Panc1 (cell line): ENCODE measurements around the gene CD300A. TPM values are rescaled to one million over a fixed set of nuclear protein-coding genes. Genes with fewer than 3 reads are reported as not detected.

Experiments used
- ATAC-seq: fragments of 200-7000 bp; cut with Tn5 transposase; 2 replicates; pipeline ENCODE4 v1.9.1; 2020; ENCODE audit warnings: mild to moderate bottlenecking, moderate library complexity
- BruUV-seq: library from RNA; stranded (reverse); fragments of 400-500 nt; replicated peaks from 2 replicates; lab custom pipeline; 2021; lab: Mats Ljungman, UMichigan
- CTCF ChIA-PET: fragments of 300-600 bp; sonication (Branson Sonifier 250); formaldehyde crosslinking; loops from one replicate; lab custom pipeline; 2022; ENCODE audit warnings: antibody characterized with exemption; lab: Charles Lee
- POLR2A ChIA-PET: fragments of 300-600 bp; sonication (Branson Sonifier 250); formaldehyde crosslinking; loops from one replicate; lab custom pipeline; 2022; ENCODE audit warnings: antibody characterized with exemption; lab: Charles Lee
- DNase-seq: peaks from one replicate; pipeline ENCODE4 v3.0.0-alpha.2; 2010; ENCODE audit warnings: low read depth, low spot score
- H3K27ac ChIP-seq: 2 replicates; pipeline ENCODE4 v1.5.1; 2011; ENCODE audit warnings: mild to moderate bottlenecking, low read length, inconsistent platforms
- H3K27me3 ChIP-seq: fragments of 200-500 bp; sonication (Bioruptor generic); 2 replicates; pipeline ENCODE4 v1.6.0; 2014; ENCODE audit warnings: low read length, inconsistent platforms; ENCODE audit not compliant: control insufficient read depth, insufficient read depth
- H3K36me3 ChIP-seq: fragments of 200-500 bp; sonication (Bioruptor generic); 2 replicates; pipeline ENCODE4 v1.5.1; 2014; ENCODE audit warnings: inconsistent platforms, mild to moderate bottlenecking, low read length, moderate library complexity; ENCODE audit not compliant: control insufficient read depth, insufficient read depth
- H3K4me1 ChIP-seq: 2 replicates; pipeline ENCODE4 v1.5.1; 2011; ENCODE audit warnings: inconsistent platforms, mild to moderate bottlenecking, low read length, moderate library complexity; ENCODE audit not compliant: control insufficient read depth, insufficient read depth
- H3K4me3 ChIP-seq, 2 experiments: 2 replicates each; pipeline ENCODE4 v1.5.1; 2011 to 2012; ENCODE audit warnings: low read depth in 2 of 2, low read length in 2 of 2, mild to moderate bottlenecking in 2 of 2, inconsistent platforms in 1 of 2, moderate library complexity in 1 of 2
- H3K9me3 ChIP-seq: fragments of 200-500 bp; sonication (Bioruptor generic); 2 replicates; pipeline ENCODE4 v1.5.1; 2014; ENCODE audit warnings: low read depth, mild to moderate bottlenecking, inconsistent platforms, low read length, moderate library complexity; ENCODE audit not compliant: control insufficient read depth, insufficient read depth
- CTCF ChIP-seq: fragments of 450-650 bp; IDR thresholded peaks from 2 replicates; pipeline ENCODE4 v1.5.1; 2017; ENCODE audit warnings: mild to moderate bottlenecking
- POLR2AphosphoS5 ChIP-seq: IDR thresholded peaks from 2 replicates; pipeline ENCODE4 v1.6.1; 2012; ENCODE audit warnings: mild to moderate bottlenecking, low read depth, low read length, moderate library complexity
- REST ChIP-seq, 2 experiments: IDR thresholded peaks; 2 replicates each; pipeline ENCODE4 v1.6.1; 2011 to 2012; ENCODE audit warnings: low read depth in 2 of 2, control low read depth in 1 of 2, low read length in 1 of 2, mild to moderate bottlenecking in 1 of 2, moderate library complexity in 1 of 2; ENCODE audit not compliant: insufficient read depth in 1 of 2
- SIN3A ChIP-seq: IDR thresholded peaks from 2 replicates; pipeline ENCODE4 v1.6.1; 2012; ENCODE audit warnings: low read depth, mild to moderate bottlenecking, low read length, moderate library complexity, borderline replicate concordance; ENCODE audit not compliant: insufficient read depth
- TCF7L2 ChIP-seq: IDR thresholded peaks from 2 replicates; pipeline ENCODE4 v1.6.1; 2011; ENCODE audit warnings: mild to moderate bottlenecking, low read depth, low read length, inconsistent platforms
- in situ Hi-C: cut with HindIII; loops from 2 replicates; pipeline ENCODE4 v1.10.0; 2016; ENCODE audit warnings: low sequenced_read_pairs, low pct_unique_long_range_greater_than_20kb
- intact Hi-C: fragments of 100-400 bp; cut with micrococcal nuclease; formaldehyde crosslinking; loops from one replicate; pipeline ENCODE4 v1.10.0; 2022; ENCODE audit not compliant: unreplicated experiment
- total RNA-seq: library from RNA; stranded (reverse); gene quantifications from one replicate; pipeline ENCODE4 v1.2.1, GENCODE V29; 2021; ENCODE audit not compliant: unreplicated experiment

The CD300A gene
- total RNA-seq, 1 experiment from 2014 or later = 0.21 TPM

- ChIA-PET POLR2A (no interaction called here), CTCF (no interaction called here)
- ATAC-seq (no peak), DNase-seq (no peak)
- in situ Hi-C loops (no loop called here), intact Hi-C loops (no loop called here)
- Histone ChIP-seq H3K27me3 (peaks cover 19% of the 10 kb centered on the region), H3K9me3 (no peaks in the 10 kb centered on the region), H3K36me3 (no peaks in the 10 kb centered on the region), H3K4me3 (no peak overlapping the region), H3K27ac (no peak overlapping the region), H3K4me1 (no peaks in the 10 kb centered on the region; the same call in 1 of the 2 replicates)
- no peak for TF ChIP-seq REST (IDR thresholded peaks at IDR 0.05; ENCODE audit: insufficient read depth in 1 of 2, low read depth in 2 of 2, low read length in 1 of 2)
- no peak for TF ChIP-seq CTCF
- no peak for TF ChIP-seq TCF7L2
- no peak for TF ChIP-seq SIN3A
- no peak for TF ChIP-seq POLR2AphosphoS5
- no TSS peak for BruUV-seq
These were observed 62.8 kb downstream of the CD300A start for GRCh38 chr17:74529243-74529642.

- intact Hi-C loops = loop anchor here (5.0 kb wide), 1 partner anchor 163 kb away; the partner anchor contains the start of gene GPR142
- ChIA-PET POLR2A (no interaction called here), CTCF (interaction anchor here (0.6 to 1.3 kb wide), 6 partner anchors 35 to 290 kb away, joined by 3 to 8 read pairs (median 4); no protein-coding TSS in a partner anchor)
- no peak for ATAC-seq
- no TSS peak for BruUV-seq
- no peaks in the 10 kb centered on the region for H3K36me3 ChIP-seq
- H3K9me3 ChIP-seq = no peaks in the 10 kb centered on the region
- no peak overlapping the region for H3K4me3 ChIP-seq
- in situ Hi-C loops = no loop called here
- no peak for TF ChIP-seq POLR2AphosphoS5
- TF ChIP-seq REST (IDR thresholded peaks at IDR 0.05; ENCODE audit: insufficient read depth in 1 of 2, low read depth in 2 of 2, low read length in 1 of 2) = no peak
- TF ChIP-seq CTCF = no peak
- no peak for TF ChIP-seq SIN3A
- no peak for TF ChIP-seq TCF7L2
- H3K4me1 ChIP-seq = no peaks in the 10 kb centered on the region; the same call in 1 of the 2 replicates
- no peak overlapping the region for H3K27ac ChIP-seq
- DNase-seq = no peak
- H3K27me3 ChIP-seq = peaks cover 25% of the 10 kb centered on the region
These were observed 64.4 kb downstream of the CD300A start for GRCh38 chr17:74530831-74531150.
